Measurements from ENCODE around the gene RNF121.

DNA sequence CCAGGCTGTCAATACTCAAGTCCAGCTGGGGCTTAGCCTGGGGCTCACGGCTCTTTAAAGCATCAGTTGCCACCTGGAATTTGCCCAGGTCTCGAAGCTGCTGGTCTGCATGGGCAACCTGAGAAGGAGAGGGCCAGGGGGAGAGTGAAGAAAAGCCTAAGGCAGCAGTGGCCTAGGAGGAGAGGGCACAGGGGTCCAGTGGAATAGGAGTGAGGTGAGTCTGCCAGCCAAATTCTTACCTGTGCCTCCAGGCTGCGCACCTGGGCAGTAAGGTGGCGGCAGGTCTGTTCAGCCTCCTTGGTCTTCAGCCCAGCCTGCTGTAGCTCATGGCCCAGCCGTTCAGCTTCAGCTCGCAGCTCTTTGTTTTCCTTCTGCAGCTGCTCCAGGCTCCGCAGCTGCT, 79.9 kb downstream of the RNF121 start:
- TF ChIP-seq, protein P1, sequence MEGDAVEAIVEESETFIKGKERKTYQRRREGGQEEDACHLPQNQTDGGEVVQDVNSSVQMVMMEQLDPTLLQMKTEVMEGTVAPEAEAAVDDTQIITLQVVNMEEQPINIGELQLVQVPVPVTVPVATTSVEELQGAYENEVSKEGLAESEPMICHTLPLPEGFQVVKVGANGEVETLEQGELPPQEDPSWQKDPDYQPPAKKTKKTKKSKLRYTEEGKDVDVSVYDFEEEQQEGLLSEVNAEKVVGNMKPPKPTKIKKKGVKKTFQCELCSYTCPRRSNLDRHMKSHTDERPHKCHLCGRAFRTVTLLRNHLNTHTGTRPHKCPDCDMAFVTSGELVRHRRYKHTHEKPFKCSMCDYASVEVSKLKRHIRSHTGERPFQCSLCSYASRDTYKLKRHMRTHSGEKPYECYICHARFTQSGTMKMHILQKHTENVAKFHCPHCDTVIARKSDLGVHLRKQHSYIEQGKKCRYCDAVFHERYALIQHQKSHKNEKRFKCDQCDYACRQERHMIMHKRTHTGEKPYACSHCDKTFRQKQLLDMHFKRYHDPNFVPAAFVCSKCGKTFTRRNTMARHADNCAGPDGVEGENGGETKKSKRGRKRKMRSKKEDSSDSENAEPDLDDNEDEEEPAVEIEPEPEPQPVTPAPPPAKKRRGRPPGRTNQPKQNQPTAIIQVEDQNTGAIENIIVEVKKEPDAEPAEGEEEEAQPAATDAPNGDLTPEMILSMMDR (IDR thresholded peaks at IDR 0.05; ENCODE audit: low read depth, low read length, missing input control), result no peak
- TF ChIP-seq RAD21 (IDR thresholded peaks at IDR 0.05) (no peak), TAF1 (conservative IDR thresholded peaks at IDR 0.05) (no peak), JUND (IDR thresholded peaks at IDR 0.05) (no peak), YY1 (IDR thresholded peaks at IDR 0.05) (no peak), MAX (IDR thresholded peaks at IDR 0.05) (no peak), HNF4G (IDR thresholded peaks at IDR 0.05) (no peak), FOXA1 (IDR thresholded peaks at IDR 0.05) (no peak), RXRA (IDR thresholded peaks at IDR 0.05) (no peak), FOXA2 (IDR thresholded peaks at IDR 0.05) (no peak), EGR1 (IDR thresholded peaks at IDR 0.05; ENCODE audit: low read depth in 2 of 2) (no peak), REST (IDR thresholded peaks at IDR 0.05) (no peak)
- TF ChIP-seq, protein P2, sequence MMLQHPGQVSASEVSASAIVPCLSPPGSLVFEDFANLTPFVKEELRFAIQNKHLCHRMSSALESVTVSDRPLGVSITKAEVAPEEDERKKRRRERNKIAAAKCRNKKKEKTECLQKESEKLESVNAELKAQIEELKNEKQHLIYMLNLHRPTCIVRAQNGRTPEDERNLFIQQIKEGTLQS (IDR thresholded peaks at IDR 0.05), result no peak
- TF ChIP-seq, protein P3, sequence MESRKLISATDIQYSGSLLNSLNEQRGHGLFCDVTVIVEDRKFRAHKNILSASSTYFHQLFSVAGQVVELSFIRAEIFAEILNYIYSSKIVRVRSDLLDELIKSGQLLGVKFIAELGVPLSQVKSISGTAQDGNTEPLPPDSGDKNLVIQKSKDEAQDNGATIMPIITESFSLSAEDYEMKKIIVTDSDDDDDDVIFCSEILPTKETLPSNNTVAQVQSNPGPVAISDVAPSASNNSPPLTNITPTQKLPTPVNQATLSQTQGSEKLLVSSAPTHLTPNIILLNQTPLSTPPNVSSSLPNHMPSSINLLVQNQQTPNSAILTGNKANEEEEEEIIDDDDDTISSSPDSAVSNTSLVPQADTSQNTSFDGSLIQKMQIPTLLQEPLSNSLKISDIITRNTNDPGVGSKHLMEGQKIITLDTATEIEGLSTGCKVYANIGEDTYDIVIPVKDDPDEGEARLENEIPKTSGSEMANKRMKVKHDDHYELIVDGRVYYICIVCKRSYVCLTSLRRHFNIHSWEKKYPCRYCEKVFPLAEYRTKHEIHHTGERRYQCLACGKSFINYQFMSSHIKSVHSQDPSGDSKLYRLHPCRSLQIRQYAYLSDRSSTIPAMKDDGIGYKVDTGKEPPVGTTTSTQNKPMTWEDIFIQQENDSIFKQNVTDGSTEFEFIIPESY (IDR thresholded peaks at IDR 0.05), result no peak
